Prostate gland (tissue), 2 donors: ENCODE measurements around the gene ELFN1. TPM values are rescaled to one million over a fixed set of nuclear protein-coding genes. Genes with fewer than 3 reads are reported as not detected.
"Not testable (repeated sequence)": the region's sequence is repeated elsewhere in the genome, so short reads cannot be mapped to it uniquely, and the experiment has no call there.

ENCODE experiments used
- DNase-seq: peaks from one replicate; pipeline ENCODE4 v3.0.0-alpha.2; 2019; ENCODE audit warnings: low spot score
- H3K27ac ChIP-seq, 2 donors: fragments of 200-600 bp; sonication (generic); 2 replicates each; pipeline ENCODE4 v1.5.1; 2017 to 2019
- H3K27me3 ChIP-seq: fragments of 200-600 bp; sonication (generic); replicated peaks from 2 replicates; pipeline ENCODE4 v1.5.1; 2019; ENCODE audit not compliant: insufficient read depth
- H3K36me3 ChIP-seq, 2 donors: fragments of 200-600 bp; sonication (generic); 1 replicate in 1 of 2; 2 replicates in 1 of 2; pipeline versions ENCODE4 v1.5.1 to v1.8.1; 2017 to 2019
- H3K4me1 ChIP-seq: fragments of 200-600 bp; sonication (generic); replicated peaks from 2 replicates; pipeline ENCODE4 v1.5.1; 2019
- H3K4me3 ChIP-seq, 2 donors: fragments of 200-600 bp; sonication (generic); 2 replicates each; pipeline ENCODE4 v1.5.1; 2017 to 2019
- H3K9me3 ChIP-seq: fragments of 200-600 bp; sonication (generic); 2 replicates; pipeline ENCODE4 v1.5.1; 2017
- POLR2A ChIP-seq: fragments of 450-650 bp; IDR thresholded peaks from one replicate; pipeline ENCODE4 v1.6.1; 2016; ENCODE audit warnings: antibody characterized with exemption, mild to moderate bottlenecking
- POLR2AphosphoS5 ChIP-seq: sonication (generic); formaldehyde crosslinking; IDR thresholded peaks from one replicate; pipeline ENCODE4 v1.6.1; 2017; ENCODE audit warnings: antibody characterized with exemption
- WGBS: methylation state at CpG from one replicate; pipeline ENCODE4 v1.1.5; 2018; 5-methylcytosine and 5-hydroxymethylcytosine counted together
- intact Hi-C: fragments of 100-400 bp; cut with DNase I; formaldehyde crosslinking; loops from one replicate; pipeline ENCODE4 v1.14.2; 2022
- total RNA-seq, 2 donors: library from RNA; depleted of rRNA; stranded (reverse); fragments of >200 nt; gene quantifications; one replicate each; pipeline ENCODE4 v1.1.0, GENCODE V29; 2016
- TF ChIP-seq, protein P1 (sequence below), 4 experiments: fragments of 200-600 bp in 2 of 4; fragments of 450-650 bp in 2 of 4; sonication (generic) in 2 of 4; IDR thresholded peaks; 1 replicate in 3 of 4; 2 replicates in 1 of 4; pipeline ENCODE4 v1.5.1; 2016 to 2019; ENCODE audit warnings: antibody characterized with exemption in 4 of 4, mild to moderate bottlenecking in 2 of 4, moderate library complexity in 2 of 4

ELFN1 gene
- total RNA-seq, 2 donors from 2014 or later: 2.0 to 3.0 TPM

DNA sequence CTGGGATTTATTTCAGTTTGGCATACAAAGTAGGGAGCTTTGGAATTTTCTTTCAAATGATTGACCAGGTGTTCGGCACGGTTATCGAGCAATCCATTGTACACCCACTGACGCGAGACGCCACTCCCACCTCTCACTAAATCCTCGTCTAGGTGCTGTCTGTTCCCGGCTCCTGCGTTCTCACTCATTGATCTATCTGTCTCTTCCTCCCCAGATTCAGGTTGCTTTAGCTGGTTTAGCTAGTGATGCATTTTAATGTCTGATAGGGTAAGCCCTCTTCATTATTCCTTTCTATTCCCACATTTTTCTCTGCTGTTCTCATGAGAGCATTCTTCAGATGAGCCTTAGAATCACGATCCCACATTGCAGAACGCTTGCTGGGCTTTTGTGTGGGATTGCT is 91.7 kb downstream of the ELFN1 start:
- H3K4me1 ChIP-seq: no peaks in the 10 kb centered on the region
- intact Hi-C loops: no loop called here
- H3K4me3 ChIP-seq: no peak overlapping the region
- H3K36me3 ChIP-seq: no peaks in the 10 kb centered on the region
- no peak for DNase-seq
- 61% methylated on average over 11 of the region's 11 CpGs for WGBS
- no peak overlapping the region for H3K27ac ChIP-seq
- H3K27me3 ChIP-seq: no peaks in the 10 kb centered on the region
- no peak for TF ChIP-seq POLR2A
- TF ChIP-seq, protein P1, sequence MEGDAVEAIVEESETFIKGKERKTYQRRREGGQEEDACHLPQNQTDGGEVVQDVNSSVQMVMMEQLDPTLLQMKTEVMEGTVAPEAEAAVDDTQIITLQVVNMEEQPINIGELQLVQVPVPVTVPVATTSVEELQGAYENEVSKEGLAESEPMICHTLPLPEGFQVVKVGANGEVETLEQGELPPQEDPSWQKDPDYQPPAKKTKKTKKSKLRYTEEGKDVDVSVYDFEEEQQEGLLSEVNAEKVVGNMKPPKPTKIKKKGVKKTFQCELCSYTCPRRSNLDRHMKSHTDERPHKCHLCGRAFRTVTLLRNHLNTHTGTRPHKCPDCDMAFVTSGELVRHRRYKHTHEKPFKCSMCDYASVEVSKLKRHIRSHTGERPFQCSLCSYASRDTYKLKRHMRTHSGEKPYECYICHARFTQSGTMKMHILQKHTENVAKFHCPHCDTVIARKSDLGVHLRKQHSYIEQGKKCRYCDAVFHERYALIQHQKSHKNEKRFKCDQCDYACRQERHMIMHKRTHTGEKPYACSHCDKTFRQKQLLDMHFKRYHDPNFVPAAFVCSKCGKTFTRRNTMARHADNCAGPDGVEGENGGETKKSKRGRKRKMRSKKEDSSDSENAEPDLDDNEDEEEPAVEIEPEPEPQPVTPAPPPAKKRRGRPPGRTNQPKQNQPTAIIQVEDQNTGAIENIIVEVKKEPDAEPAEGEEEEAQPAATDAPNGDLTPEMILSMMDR (IDR thresholded peaks at IDR 0.05): no peak
- TF ChIP-seq POLR2AphosphoS5: no peak
- H3K9me3 ChIP-seq: no peaks in the 10 kb centered on the region

DNA sequence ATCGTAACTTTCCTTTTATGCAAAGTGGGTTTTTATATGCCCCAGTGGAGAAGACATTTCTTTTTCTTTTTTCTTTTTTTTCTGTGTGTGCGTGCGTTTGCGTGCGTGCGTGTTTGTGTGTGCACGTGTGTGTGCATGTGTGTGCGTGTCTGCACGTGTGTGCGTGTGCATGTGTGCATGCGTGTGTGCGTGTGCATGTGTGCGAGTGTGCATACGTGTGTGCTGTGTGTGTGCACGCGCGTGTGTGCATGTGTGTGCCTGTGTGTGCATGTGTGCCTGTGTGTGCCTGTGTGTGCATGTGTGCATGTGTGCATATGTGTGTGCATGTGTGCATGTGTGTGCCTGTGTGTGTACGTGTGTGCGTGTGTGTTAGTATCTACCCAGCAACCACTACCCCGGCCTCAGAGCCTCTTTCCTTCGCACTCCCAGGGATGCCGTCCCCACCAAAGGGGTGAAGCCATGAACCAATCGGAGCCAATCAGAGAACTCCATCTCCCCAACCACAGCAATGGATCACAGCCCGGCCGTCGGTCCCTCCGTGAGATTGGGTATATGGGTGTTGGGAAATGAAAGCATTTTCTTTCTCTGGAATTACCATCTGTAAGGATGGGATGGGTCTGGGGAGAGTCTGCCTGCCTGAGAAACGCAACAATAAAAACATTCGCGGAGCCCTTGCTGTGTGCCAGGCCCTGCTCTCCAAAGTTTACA is 92.3 kb downstream of the ELFN1 start:
- no peak for DNase-seq
- H3K27ac ChIP-seq: no peak overlapping the region
- no peak for TF ChIP-seq POLR2A
- TF ChIP-seq POLR2AphosphoS5: no peak
- no peaks in the 10 kb centered on the region for H3K9me3 ChIP-seq
- no peaks in the 10 kb centered on the region for H3K36me3 ChIP-seq
- no peaks in the 10 kb centered on the region for H3K27me3 ChIP-seq
- no peaks in the 10 kb centered on the region for H3K4me1 ChIP-seq
- WGBS: 90% methylated on average over 30 of the region's 30 CpGs
- H3K4me3 ChIP-seq: no peak overlapping the region
- intact Hi-C loops: no loop called here

DNA sequence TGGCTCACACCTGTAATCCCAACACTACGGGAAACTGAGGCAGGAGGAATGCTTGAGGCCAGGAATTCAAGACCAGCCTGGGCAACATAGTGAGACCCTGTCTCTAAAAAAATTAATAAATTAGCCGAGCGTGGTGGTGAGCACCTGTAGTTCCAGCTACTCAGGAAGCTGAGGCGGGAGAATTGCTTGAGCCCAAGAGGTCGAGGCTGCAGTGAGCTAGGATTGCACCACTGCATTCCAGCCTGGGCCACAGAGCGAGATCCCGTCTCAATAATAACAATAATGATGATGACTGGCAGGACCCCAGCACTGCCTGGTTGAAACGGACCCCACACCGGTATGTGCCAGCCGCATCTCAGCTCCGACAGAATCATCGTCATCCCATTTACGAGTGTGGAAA is 93.0 kb downstream of the ELFN1 start:
- 95% methylated on average over 13 of the region's 13 CpGs for WGBS
- TF ChIP-seq, protein P1 (IDR thresholded peaks at IDR 0.05): no peak
- TF ChIP-seq POLR2A (no peak), POLR2AphosphoS5 (no peak)
- Histone ChIP-seq H3K9me3 (no peaks in the 10 kb centered on the region), H3K36me3 (no peaks in the 10 kb centered on the region), H3K27ac (no peak overlapping the region), H3K4me3 (no peak overlapping the region), H3K4me1 (no peaks in the 10 kb centered on the region), H3K27me3 (no peaks in the 10 kb centered on the region)
- no peak for DNase-seq
- intact Hi-C loops: no loop called here

DNA sequence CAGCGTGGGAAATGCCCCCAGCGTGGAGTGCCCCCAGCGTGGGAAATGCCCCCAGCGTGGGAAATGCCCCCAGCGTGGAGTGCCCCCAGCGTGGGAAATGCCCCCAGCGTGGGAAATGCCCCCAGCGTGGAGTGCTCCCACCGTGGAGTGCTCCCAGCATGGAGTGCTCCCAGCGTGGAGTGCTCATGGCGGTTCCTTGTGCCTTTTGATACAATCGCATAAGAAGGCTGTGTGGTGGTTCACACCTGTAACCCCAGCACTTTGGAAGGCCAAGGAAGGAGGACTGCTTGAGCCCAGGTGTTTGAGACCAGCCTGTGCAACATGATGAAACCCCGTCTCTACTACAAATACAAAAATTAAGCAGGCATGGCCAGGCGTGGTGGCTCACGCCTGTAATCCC is 93.8 kb downstream of the ELFN1 start:
- H3K4me3 ChIP-seq, H3K27ac ChIP-seq, H3K27me3 ChIP-seq, DNase-seq, intact Hi-C loops, H3K9me3 ChIP-seq, H3K36me3 ChIP-seq, H3K4me1 ChIP-seq: not testable (repeated sequence)
- 95% methylated on average over 12 of the region's 15 CpGs for WGBS

DNA sequence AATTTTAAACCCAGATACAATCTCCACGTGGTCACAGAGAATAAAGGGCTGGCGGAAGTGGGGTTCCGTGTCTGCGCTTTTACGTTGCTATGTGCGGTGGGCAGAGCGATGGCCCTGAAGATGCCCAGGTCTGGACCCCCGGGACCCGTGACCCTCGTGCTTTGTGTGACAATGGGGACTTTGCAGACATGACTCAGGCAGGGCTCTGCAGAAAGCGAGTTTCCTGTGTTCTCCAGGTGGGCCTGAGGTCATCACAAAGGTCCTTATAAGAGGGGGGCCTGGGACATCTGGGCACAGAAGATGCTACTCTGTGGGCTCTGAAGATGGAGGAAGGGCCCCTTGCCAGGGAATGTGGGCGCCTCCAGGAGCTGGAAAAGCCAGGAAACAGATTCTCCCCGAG is 95.3 kb downstream of the ELFN1 start:
- WGBS: 87% methylated on average over 13 of the region's 13 CpGs
- no peak overlapping the region for H3K4me3 ChIP-seq
- H3K27ac ChIP-seq: no peak overlapping the region
- TF ChIP-seq, protein P1 (IDR thresholded peaks at IDR 0.05): no peak
- TF ChIP-seq POLR2A (no peak), POLR2AphosphoS5 (no peak)
- no peaks in the 10 kb centered on the region for H3K4me1 ChIP-seq
- DNase-seq: no peak
- intact Hi-C loops: no loop called here
- H3K27me3 ChIP-seq: no peaks in the 10 kb centered on the region
- H3K9me3 ChIP-seq: no peaks in the 10 kb centered on the region
- H3K36me3 ChIP-seq: no peaks in the 10 kb centered on the region

DNA sequence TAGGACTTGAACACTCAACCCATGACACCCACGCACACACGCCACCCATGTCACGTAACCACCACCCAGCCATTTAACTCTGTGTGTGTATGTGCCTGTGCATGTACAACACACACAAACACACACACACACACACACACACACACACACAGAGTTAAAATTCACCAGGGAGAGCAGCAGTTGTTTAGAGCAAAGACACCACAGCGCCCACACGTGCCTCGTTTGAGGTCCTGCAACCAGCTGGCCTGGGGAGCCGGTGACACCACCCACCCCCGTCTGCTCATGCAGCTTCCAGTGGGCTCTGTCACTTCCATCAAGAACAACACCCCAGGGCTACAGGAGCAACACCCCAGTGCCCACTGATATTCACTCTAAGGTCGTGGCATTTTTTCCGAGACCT is 97.4 kb downstream of the ELFN1 start:
- Histone ChIP-seq H3K27ac (no peak overlapping the region), H3K4me3 (no peak overlapping the region), H3K36me3 (no peaks in the 10 kb centered on the region), H3K27me3 (no peaks in the 10 kb centered on the region), H3K9me3 (no peaks in the 10 kb centered on the region), H3K4me1 (no peaks in the 10 kb centered on the region)
- DNase-seq: no peak
- intact Hi-C loops: no loop called here
- 62% methylated on average over 10 of the region's 10 CpGs for WGBS
- TF ChIP-seq POLR2A: no peak
- TF ChIP-seq, protein P1 (IDR thresholded peaks at IDR 0.05): no peak
- TF ChIP-seq POLR2AphosphoS5: no peak
